Hepatocyte (in vitro differentiated cells): ENCODE data around the gene C19orf44. TPM values are rescaled to one million over a fixed set of nuclear protein-coding genes. Genes with fewer than 3 reads are reported as not detected.

Source experiments
- DNase-seq: peaks from one replicate; pipeline ENCODE4 v3.0.0-alpha.2; 2016; ENCODE audit warnings: low spot score
- H2AFZ ChIP-seq: fragments of 200-600 bp; sonication (generic); 2 replicates; pipeline ENCODE4 v1.6.0; 2016; ENCODE audit warnings: antibody characterized with exemption, mild to moderate bottlenecking
- H3K27ac ChIP-seq: fragments of 200-600 bp; sonication (generic); 2 replicates; pipeline ENCODE4 v1.5.1; 2016; ENCODE audit warnings: mild to moderate bottlenecking
- H3K27me3 ChIP-seq: fragments of 200-600 bp; sonication (generic); 2 replicates; pipeline ENCODE4 v1.6.1; 2016
- H3K36me3 ChIP-seq: fragments of 200-600 bp; sonication (generic); replicated peaks from 2 replicates; pipeline ENCODE4 v1.5.1; 2016; ENCODE audit warnings: low read depth; ENCODE audit not compliant: insufficient read depth
- H3K4me1 ChIP-seq: fragments of 200-600 bp; sonication (generic); 2 replicates; pipeline ENCODE4 v1.5.1; 2016; ENCODE audit warnings: mild to moderate bottlenecking, moderate library complexity; ENCODE audit not compliant: insufficient read depth
- H3K4me2 ChIP-seq: fragments of 200-600 bp; sonication (generic); 2 replicates; pipeline ENCODE4 v1.6.0; 2016
- H3K4me3 ChIP-seq: fragments of 200-600 bp; sonication (generic); 2 replicates; pipeline ENCODE4 v1.5.1; 2016; ENCODE audit warnings: mild to moderate bottlenecking
- H3K79me2 ChIP-seq: fragments of 200-600 bp; sonication (generic); 2 replicates; pipeline ENCODE4 v1.6.0; 2017; ENCODE audit warnings: mild to moderate bottlenecking
- H3K9me2 ChIP-seq: fragments of 200-600 bp; sonication (generic); replicated peaks from 2 replicates; pipeline ENCODE4 v1.6.0; 2017; ENCODE audit warnings: mild to moderate bottlenecking; ENCODE audit not compliant: insufficient read depth
- H3K9me3 ChIP-seq: fragments of 200-600 bp; sonication (generic); 2 replicates; pipeline ENCODE4 v1.5.1; 2016; ENCODE audit warnings: low read depth, mild to moderate bottlenecking
- H4K20me1 ChIP-seq: fragments of 200-600 bp; sonication (generic); 2 replicates; pipeline ENCODE4 v1.6.0; 2016; ENCODE audit warnings: mild to moderate bottlenecking; ENCODE audit not compliant: insufficient read depth, poor library complexity, severe bottlenecking
- EZH2 ChIP-seq: fragments of 200-600 bp; sonication (generic); IDR thresholded peaks from 2 replicates; pipeline ENCODE4 v1.6.1; 2016; ENCODE audit warnings: antibody characterized with exemption, mild to moderate bottlenecking, borderline replicate concordance
- EZH2phosphoT487 ChIP-seq: fragments of 200-600 bp; sonication (generic); IDR thresholded peaks from one replicate; pipeline ENCODE4 v1.6.1; 2018; ENCODE audit warnings: antibody characterized with exemption, mild to moderate bottlenecking, low read depth, moderate library complexity; ENCODE audit not compliant: unreplicated experiment, severe bottlenecking
- WGBS: methylation state at CpG from one replicate; pipeline ENCODE4 v1.1.6; 2016; ENCODE audit warnings: low lambda C conversion rate; ENCODE audit errors: missing lambda C conversion rate; 5-methylcytosine and 5-hydroxymethylcytosine counted together
- polyA plus RNA-seq: library from polyadenylated mRNA; unstranded; fragments of >200 nt; fragmentation: Nextera tagmentation; extraction: Ambion mirVana; gene quantifications from 2 replicates; pipeline ENCODE4 v1.2.1, GENCODE V29; 2016
- total RNA-seq: library from RNA; depleted of rRNA; stranded (reverse); fragments of >200 nt; gene quantifications from 2 replicates; pipeline ENCODE4 v1.2.3, GENCODE V29; 2014
- TF ChIP-seq, protein P1 (sequence below): fragments of 200-600 bp; sonication (generic); IDR thresholded peaks from 2 replicates; pipeline ENCODE4 v1.5.1; 2016; ENCODE audit warnings: antibody characterized with exemption, mild to moderate bottlenecking; ENCODE audit not compliant: poor library complexity

C19orf44 gene
- total and polyA plus RNA-seq, 2 experiments from 2014 or later = 2.9 to 3.0 TPM

GRCh38 chr19:16452325-16452724, 43.9 kb upstream of the C19orf44 start:
- Histone ChIP-seq H3K4me1 (peaks cover 18% of the 10 kb centered on the region), H3K4me2 (no peak overlapping the region), H3K36me3 (no peaks in the 10 kb centered on the region), H4K20me1 (peaks cover 34% of the 10 kb centered on the region), H2AFZ (no peak overlapping the region), H3K27me3 (no peaks in the 10 kb centered on the region), H3K27ac (no peak overlapping the region), H3K4me3 (no peak overlapping the region), H3K9me2 (no peaks in the 10 kb centered on the region), H3K9me3 (no peaks in the 10 kb centered on the region), H3K79me2 (peaks cover 100% of the 10 kb centered on the region)
- TF ChIP-seq, protein P1, sequence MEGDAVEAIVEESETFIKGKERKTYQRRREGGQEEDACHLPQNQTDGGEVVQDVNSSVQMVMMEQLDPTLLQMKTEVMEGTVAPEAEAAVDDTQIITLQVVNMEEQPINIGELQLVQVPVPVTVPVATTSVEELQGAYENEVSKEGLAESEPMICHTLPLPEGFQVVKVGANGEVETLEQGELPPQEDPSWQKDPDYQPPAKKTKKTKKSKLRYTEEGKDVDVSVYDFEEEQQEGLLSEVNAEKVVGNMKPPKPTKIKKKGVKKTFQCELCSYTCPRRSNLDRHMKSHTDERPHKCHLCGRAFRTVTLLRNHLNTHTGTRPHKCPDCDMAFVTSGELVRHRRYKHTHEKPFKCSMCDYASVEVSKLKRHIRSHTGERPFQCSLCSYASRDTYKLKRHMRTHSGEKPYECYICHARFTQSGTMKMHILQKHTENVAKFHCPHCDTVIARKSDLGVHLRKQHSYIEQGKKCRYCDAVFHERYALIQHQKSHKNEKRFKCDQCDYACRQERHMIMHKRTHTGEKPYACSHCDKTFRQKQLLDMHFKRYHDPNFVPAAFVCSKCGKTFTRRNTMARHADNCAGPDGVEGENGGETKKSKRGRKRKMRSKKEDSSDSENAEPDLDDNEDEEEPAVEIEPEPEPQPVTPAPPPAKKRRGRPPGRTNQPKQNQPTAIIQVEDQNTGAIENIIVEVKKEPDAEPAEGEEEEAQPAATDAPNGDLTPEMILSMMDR = no peak
- TF ChIP-seq EZH2phosphoT487 (no peak), EZH2 (no peak)
- DNase-seq = no peak
- WGBS = 67% methylated on average over 8 of the region's 8 CpGs

- no peak for DNase-seq
- Histone ChIP-seq H3K4me1 (peaks cover 21% of the 10 kb centered on the region), H3K9me2 (no peaks in the 10 kb centered on the region), H3K36me3 (no peaks in the 10 kb centered on the region), H3K4me2 (no peak overlapping the region), H3K27ac (no peak overlapping the region), H3K9me3 (no peaks in the 10 kb centered on the region), H4K20me1 (peaks cover 54% of the 10 kb centered on the region), H3K79me2 (peaks cover 100% of the 10 kb centered on the region), H2AFZ (no peak overlapping the region), H3K4me3 (no peak overlapping the region), H3K27me3 (no peaks in the 10 kb centered on the region)
- TF ChIP-seq EZH2 (no peak), EZH2phosphoT487 (no peak)
- TF ChIP-seq, protein P1 = no peak
- WGBS = 78% methylated on average over 9 of the region's 10 CpGs
Observed at GRCh38 chr19:16454351-16454918, 41.8 kb upstream of the C19orf44 start.

- peaks cover 61% of the 10 kb centered on the region for H4K20me1 ChIP-seq
- 90% methylated on average over 5 of the region's 5 CpGs for WGBS
- H3K79me2 ChIP-seq = peaks cover 100% of the 10 kb centered on the region
Observed at GRCh38 chr19:16455489-16455888, 40.7 kb upstream of the C19orf44 start.

More at GRCh38 chr19:16455489-16455888, 40.7 kb upstream of the C19orf44 start:
- H3K4me1 ChIP-seq = peaks cover 21% of the 10 kb centered on the region
- H3K9me3 ChIP-seq = no peaks in the 10 kb centered on the region
- H3K4me3 ChIP-seq = no peak overlapping the region
- no peak overlapping the region for H2AFZ ChIP-seq
- no peaks in the 10 kb centered on the region for H3K27me3 ChIP-seq
- no peaks in the 10 kb centered on the region for H3K36me3 ChIP-seq
- H3K4me2 ChIP-seq = no peak overlapping the region
- DNase-seq = no peak
- H3K9me2 ChIP-seq = no peaks in the 10 kb centered on the region
- H3K27ac ChIP-seq = no peak overlapping the region
- TF ChIP-seq EZH2phosphoT487 = no peak
- TF ChIP-seq, protein P1 = no peak
- TF ChIP-seq EZH2 = no peak
